H9 (cell line): ENCODE data around the gene RALA. TPM values are rescaled to one million over a fixed set of nuclear protein-coding genes. Genes with fewer than 3 reads are reported as not detected.

Source experiments
- DNase-seq: peaks from one replicate; pipeline ENCODE4 v3.0.0-alpha.2; 2017
- H2AFZ ChIP-seq: one replicate; pipeline ENCODE4 v1.6.1; 2013; ENCODE audit warnings: mild to moderate bottlenecking, low read length, control low read depth, moderate library complexity
- H2AK5ac ChIP-seq: 2 replicates; pipeline ENCODE4 v1.6.1; 2013; ENCODE audit warnings: low read length, control low read depth, mixed read lengths; ENCODE audit not compliant: insufficient read length
- H2BK120ac ChIP-seq: one replicate; pipeline ENCODE4 v1.6.1; 2013; ENCODE audit warnings: low read depth, mild to moderate bottlenecking, low read length, control low read depth, inconsistent platforms; ENCODE audit not compliant: poor library complexity, severe bottlenecking
- H2BK12ac ChIP-seq: 2 replicates; pipeline ENCODE4 v1.6.1; 2013; ENCODE audit warnings: low read length, control low read depth, mixed read lengths, low read depth; ENCODE audit not compliant: insufficient read length
- H2BK15ac ChIP-seq: 2 replicates; pipeline ENCODE4 v1.6.1; 2013; ENCODE audit warnings: low read depth, low read length, control low read depth
- H2BK20ac ChIP-seq: one replicate; pipeline ENCODE4 v1.6.1; 2013; ENCODE audit warnings: low read depth, mild to moderate bottlenecking, low read length, control low read depth, inconsistent platforms; ENCODE audit not compliant: poor library complexity, severe bottlenecking
- H2BK5ac ChIP-seq: 2 replicates; pipeline ENCODE4 v1.6.1; 2013; ENCODE audit warnings: low read length, control low read depth, mixed read lengths; ENCODE audit not compliant: insufficient read length
- H3K14ac ChIP-seq: 2 replicates; pipeline ENCODE4 v1.6.1; 2013; ENCODE audit warnings: low read length, control low read depth; ENCODE audit not compliant: insufficient read depth
- H3K18ac ChIP-seq: 2 replicates; pipeline ENCODE4 v1.6.1; 2013; ENCODE audit warnings: low read depth, mild to moderate bottlenecking, mixed read lengths, low read length, control low read depth; ENCODE audit not compliant: insufficient read length
- H3K23ac ChIP-seq: 2 replicates; pipeline ENCODE4 v1.6.1; 2013; ENCODE audit warnings: low read length, control low read depth, mixed read lengths, low read depth; ENCODE audit not compliant: insufficient read length
- H3K23me2 ChIP-seq: 2 replicates; pipeline ENCODE4 v1.6.1; 2013; ENCODE audit warnings: low read depth, mild to moderate bottlenecking, mixed read lengths, low read length, control low read depth; ENCODE audit not compliant: insufficient read length, poor library complexity, severe bottlenecking
- H3K27ac ChIP-seq: 2 replicates; pipeline ENCODE4 v1.5.1; 2013; ENCODE audit warnings: low read length, control low read depth, mixed read lengths, low read depth; ENCODE audit not compliant: insufficient read length
- H3K27me3 ChIP-seq: 2 replicates; pipeline ENCODE4 v1.6.1; 2013; ENCODE audit warnings: low read length, control low read depth, inconsistent platforms; ENCODE audit not compliant: insufficient read depth
- H3K4ac ChIP-seq: 2 replicates; pipeline ENCODE4 v1.6.1; 2013; ENCODE audit warnings: low read depth, mild to moderate bottlenecking, control low read depth, inconsistent platforms, low read length, moderate library complexity
- H3K4me1 ChIP-seq: 2 replicates; pipeline ENCODE4 v1.6.1; 2013; ENCODE audit warnings: low read length, control low read depth, inconsistent platforms; ENCODE audit not compliant: insufficient read depth
- H3K4me2 ChIP-seq: 2 replicates; pipeline ENCODE4 v1.6.1; 2013; ENCODE audit warnings: low read length, control low read depth, mixed read lengths; ENCODE audit not compliant: insufficient read length, insufficient read depth
- H3K56ac ChIP-seq: 2 replicates; pipeline ENCODE4 v1.6.1; 2013; ENCODE audit warnings: low read depth, mild to moderate bottlenecking, mixed read lengths, low read length, control low read depth; ENCODE audit not compliant: insufficient read length
- H3K79me1 ChIP-seq: 2 replicates; pipeline ENCODE4 v1.6.1; 2013; ENCODE audit warnings: low read depth, mild to moderate bottlenecking, moderate library complexity, low read length, control low read depth, inconsistent platforms; ENCODE audit not compliant: insufficient read depth, poor library complexity, severe bottlenecking
- H3K79me2 ChIP-seq: 2 replicates; pipeline ENCODE4 v1.6.1; 2013; ENCODE audit warnings: low read length, control low read depth, inconsistent platforms; ENCODE audit not compliant: insufficient read depth
- H3K9ac ChIP-seq: 2 replicates; pipeline ENCODE4 v1.6.1; 2013; ENCODE audit warnings: low read length, control low read depth, mixed read lengths; ENCODE audit not compliant: insufficient read length; ENCODE audit errors: extremely low read depth
- H3K9me3 ChIP-seq: one replicate; pipeline ENCODE4 v1.6.1; 2013; ENCODE audit warnings: low read depth, low read length, inconsistent platforms; ENCODE audit not compliant: control insufficient read depth
- H3T11ph ChIP-seq: one replicate; pipeline ENCODE4 v1.6.1; 2013; ENCODE audit warnings: mild to moderate bottlenecking, low read length, control low read depth, inconsistent platforms
- H4K20me1 ChIP-seq: one replicate; pipeline ENCODE4 v1.6.1; 2013; ENCODE audit not compliant: control insufficient read depth, insufficient read length, insufficient read depth
- H4K5ac ChIP-seq: 2 replicates; pipeline ENCODE4 v1.6.1; 2013; ENCODE audit warnings: low read depth, mild to moderate bottlenecking, mixed read lengths, low read length, control low read depth; ENCODE audit not compliant: insufficient read length
- H4K8ac ChIP-seq: replicated peaks from 2 replicates; pipeline ENCODE4 v1.6.1; 2013; ENCODE audit warnings: low read length, control low read depth, mixed read lengths, low read depth; ENCODE audit not compliant: insufficient read length
- H4K91ac ChIP-seq: 2 replicates; pipeline ENCODE4 v1.6.1; 2013; ENCODE audit warnings: low read depth, mild to moderate bottlenecking, moderate library complexity, mixed read lengths, low read length, control low read depth; ENCODE audit not compliant: insufficient read length
- H3K27ac Mint-ChIP-seq, 3 experiments: 2 replicates in 2 of 3; 3 replicates in 1 of 3; pipeline ENCODE4 v1.8.0; 2020 to 2021; ENCODE audit warnings: mixed read lengths in 3 of 3, mild to moderate bottlenecking in 1 of 3, moderate library complexity in 1 of 3
- H3K27me3 Mint-ChIP-seq: 2 replicates; pipeline ENCODE4 v1.8.0; 2021; ENCODE audit warnings: low read depth, mild to moderate bottlenecking, moderate library complexity, mixed read lengths
- H3K36me3 Mint-ChIP-seq, 3 experiments: 2 replicates in 2 of 3; 3 replicates in 1 of 3; pipeline ENCODE4 v1.8.0; 2020 to 2021; ENCODE audit warnings: low read depth in 3 of 3, mixed read lengths in 3 of 3; ENCODE audit not compliant: insufficient read depth in 1 of 3
- H3K4me1 Mint-ChIP-seq, 2 experiments: 2 replicates each; pipeline ENCODE4 v1.8.0; 2020; ENCODE audit warnings: mixed read lengths in 2 of 2
- H3K4me3 Mint-ChIP-seq, 2 experiments: 2 replicates in 1 of 2; 3 replicates in 1 of 2; pipeline ENCODE4 v1.8.0; 2020 to 2021; ENCODE audit warnings: mild to moderate bottlenecking in 2 of 2, mixed read lengths in 2 of 2, moderate library complexity in 1 of 2
- H3K9me3 Mint-ChIP-seq, 2 experiments: 2 replicates in 1 of 2; 3 replicates in 1 of 2; pipeline ENCODE4 v1.8.0; 2020; ENCODE audit warnings: mild to moderate bottlenecking in 2 of 2, mixed read lengths in 2 of 2, moderate library complexity in 1 of 2
- WGBS: extraction: QIAGEN DNeasy Blood & Tissue Kit; methylation state at CpG from one replicate; pipeline ENCODE4 v1.1.7; 2013; ENCODE audit warnings: missing lambda C conversion rate, low lambda C conversion rate, mixed read lengths; ENCODE audit not compliant: insufficient read length; ENCODE audit errors: extremely low coverage; 5-methylcytosine and 5-hydroxymethylcytosine counted together
- total RNA-seq: library from RNA; stranded (reverse); gene quantifications from 2 replicates; pipeline ENCODE4 v1.2.1, GENCODE V29; 2021
- TF ChIP-seq, protein P1 (sequence below): fragments of 200-600 bp; sonication (generic); conservative IDR thresholded peaks from 3 replicates; pipeline ENCODE4 v1.8.0; 2021; ENCODE audit warnings: antibody characterized with exemption, mild to moderate bottlenecking

Gene RALA
- total RNA-seq, 1 experiment from 2014 or later, result 57.5 TPM

DNA sequence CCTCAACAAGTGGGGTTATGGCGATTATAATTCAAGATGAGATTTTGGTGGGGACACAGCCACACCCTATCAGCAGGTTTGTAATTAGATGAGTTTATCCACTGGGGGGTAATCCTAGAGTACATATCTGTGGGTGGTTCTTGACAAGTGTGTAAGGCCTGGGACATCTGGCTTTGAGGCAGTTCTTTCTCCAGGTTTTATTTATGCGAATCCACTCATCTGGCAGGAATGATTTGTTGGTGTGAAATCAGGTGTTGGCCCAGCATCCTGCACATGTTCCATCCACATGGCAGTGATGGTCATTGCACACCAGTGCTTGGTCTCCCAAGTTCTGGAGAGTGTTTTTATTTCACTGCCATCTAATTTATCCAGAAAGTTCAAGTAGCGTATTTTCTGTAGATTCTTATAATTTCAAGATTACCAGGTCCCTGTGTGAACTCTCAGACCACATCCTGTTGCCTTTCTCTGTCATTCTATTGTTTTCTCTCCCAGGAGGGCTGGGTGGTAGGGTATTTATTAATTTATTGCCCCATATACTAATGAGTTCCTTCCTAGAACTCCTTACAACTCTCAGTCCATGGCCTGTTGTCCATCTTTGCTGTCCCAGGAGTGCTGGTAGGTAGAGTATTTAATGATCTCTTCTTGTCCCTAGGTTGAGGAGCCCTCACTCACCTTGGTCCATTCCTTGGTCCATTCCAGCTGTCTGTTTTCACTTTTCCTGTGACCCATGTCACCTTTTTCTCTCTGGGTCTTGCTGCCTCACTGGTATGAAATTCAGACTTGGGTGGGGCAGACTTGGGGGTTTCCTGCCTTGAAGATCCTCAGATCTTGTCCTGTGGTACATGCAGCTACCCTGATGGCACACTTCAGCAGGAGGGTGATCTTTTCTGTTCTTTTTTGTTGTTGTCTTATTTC lies 10.4 kb downstream of the RALA start:
- peaks cover 2% of the 10 kb centered on the region for H4K20me1 ChIP-seq
- DNase-seq, result no peak
- no peaks in the 10 kb centered on the region for H3K27me3 ChIP-seq
- H3K36me3 Mint-ChIP-seq, result peaks cover 27 to 48% (median 38%) of the 10 kb centered on the region in 3 experiments
- no peak overlapping the region for H3T11ph ChIP-seq
- TF ChIP-seq, protein P1, sequence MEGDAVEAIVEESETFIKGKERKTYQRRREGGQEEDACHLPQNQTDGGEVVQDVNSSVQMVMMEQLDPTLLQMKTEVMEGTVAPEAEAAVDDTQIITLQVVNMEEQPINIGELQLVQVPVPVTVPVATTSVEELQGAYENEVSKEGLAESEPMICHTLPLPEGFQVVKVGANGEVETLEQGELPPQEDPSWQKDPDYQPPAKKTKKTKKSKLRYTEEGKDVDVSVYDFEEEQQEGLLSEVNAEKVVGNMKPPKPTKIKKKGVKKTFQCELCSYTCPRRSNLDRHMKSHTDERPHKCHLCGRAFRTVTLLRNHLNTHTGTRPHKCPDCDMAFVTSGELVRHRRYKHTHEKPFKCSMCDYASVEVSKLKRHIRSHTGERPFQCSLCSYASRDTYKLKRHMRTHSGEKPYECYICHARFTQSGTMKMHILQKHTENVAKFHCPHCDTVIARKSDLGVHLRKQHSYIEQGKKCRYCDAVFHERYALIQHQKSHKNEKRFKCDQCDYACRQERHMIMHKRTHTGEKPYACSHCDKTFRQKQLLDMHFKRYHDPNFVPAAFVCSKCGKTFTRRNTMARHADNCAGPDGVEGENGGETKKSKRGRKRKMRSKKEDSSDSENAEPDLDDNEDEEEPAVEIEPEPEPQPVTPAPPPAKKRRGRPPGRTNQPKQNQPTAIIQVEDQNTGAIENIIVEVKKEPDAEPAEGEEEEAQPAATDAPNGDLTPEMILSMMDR, result no peak
- no peak overlapping the region for H2BK120ac ChIP-seq
- H3K56ac ChIP-seq, result no peak overlapping the region
- H3K27ac ChIP-seq, result no peak overlapping the region
- no peaks in the 10 kb centered on the region for H3K23me2 ChIP-seq
- H4K8ac ChIP-seq, result no peak overlapping the region
- H4K91ac ChIP-seq, result no peak overlapping the region
- H3K4me3 Mint-ChIP-seq, result no peak overlapping the region
- peaks cover 6% of the 10 kb centered on the region for H3K79me1 ChIP-seq
- no peak overlapping the region for H3K18ac ChIP-seq
- H3K27me3 Mint-ChIP-seq, result no peaks in the 10 kb centered on the region
- no peak overlapping the region for H2AK5ac ChIP-seq
- H3K4me1 Mint-ChIP-seq, result peaks cover 18 to 22% of the 10 kb centered on the region in 2 experiments
- H3K9ac ChIP-seq, result no peak overlapping the region
- no peak overlapping the region for H2AFZ ChIP-seq
- no peaks in the 10 kb centered on the region; the same call in 1 of the 2 replicates for H3K4me1 ChIP-seq
- peaks cover 25% of the 10 kb centered on the region; the same call in 1 of the 2 replicates for H3K79me2 ChIP-seq
- H4K5ac ChIP-seq, result no peak overlapping the region
- no peak overlapping the region for H2BK15ac ChIP-seq
- no peak overlapping the region for H3K4me2 ChIP-seq
- no peak overlapping the region for H2BK12ac ChIP-seq
- no peak overlapping the region for H2BK20ac ChIP-seq
- no peak overlapping the region for H3K4ac ChIP-seq
- H3K14ac ChIP-seq, result no peak overlapping the region
- no peaks in the 10 kb centered on the region for H3K9me3 ChIP-seq
- H3K27ac Mint-ChIP-seq, result peak overlapping the region in 2 of 3 experiments; percentile 16 to 65; a peak in 3 of 7 replicates
- H2BK5ac ChIP-seq, result no peak overlapping the region
- WGBS, result no CpG with 5 or more reads among the region's 3 CpGs
- no peak overlapping the region for H3K23ac ChIP-seq
- H3K9me3 Mint-ChIP-seq, result no peaks in the 10 kb centered on the region
